Stomach (tissue), 4 donors: ENCODE data around the gene SLC12A7.

Experiments
- POLR2A ChIP-seq, 4 donors: fragments of 450-650 bp; IDR thresholded peaks; one replicate each; pipeline ENCODE4 v1.6.1; 2016; ENCODE audit warnings: antibody characterized with exemption in 4 of 4, control low read depth in 2 of 4, mild to moderate bottlenecking in 1 of 4, moderate library complexity in 1 of 4
- POLR2AphosphoS5 ChIP-seq, 3 donors: sonication (generic); formaldehyde crosslinking; IDR thresholded peaks; one replicate each; pipeline ENCODE4 v1.6.1; 2016; ENCODE audit warnings: antibody characterized with exemption in 3 of 3
- TF ChIP-seq, protein P1 (sequence below), 7 experiments: fragments of 450-650 bp in 4 of 7; fragments of 200-600 bp in 3 of 7; sonication (generic) in 3 of 7; IDR thresholded peaks; one replicate each; pipeline ENCODE4 v1.5.1; 2016 to 2019; ENCODE audit warnings: antibody characterized with exemption in 7 of 7, control low read depth in 2 of 7, mild to moderate bottlenecking in 1 of 7

DNA sequence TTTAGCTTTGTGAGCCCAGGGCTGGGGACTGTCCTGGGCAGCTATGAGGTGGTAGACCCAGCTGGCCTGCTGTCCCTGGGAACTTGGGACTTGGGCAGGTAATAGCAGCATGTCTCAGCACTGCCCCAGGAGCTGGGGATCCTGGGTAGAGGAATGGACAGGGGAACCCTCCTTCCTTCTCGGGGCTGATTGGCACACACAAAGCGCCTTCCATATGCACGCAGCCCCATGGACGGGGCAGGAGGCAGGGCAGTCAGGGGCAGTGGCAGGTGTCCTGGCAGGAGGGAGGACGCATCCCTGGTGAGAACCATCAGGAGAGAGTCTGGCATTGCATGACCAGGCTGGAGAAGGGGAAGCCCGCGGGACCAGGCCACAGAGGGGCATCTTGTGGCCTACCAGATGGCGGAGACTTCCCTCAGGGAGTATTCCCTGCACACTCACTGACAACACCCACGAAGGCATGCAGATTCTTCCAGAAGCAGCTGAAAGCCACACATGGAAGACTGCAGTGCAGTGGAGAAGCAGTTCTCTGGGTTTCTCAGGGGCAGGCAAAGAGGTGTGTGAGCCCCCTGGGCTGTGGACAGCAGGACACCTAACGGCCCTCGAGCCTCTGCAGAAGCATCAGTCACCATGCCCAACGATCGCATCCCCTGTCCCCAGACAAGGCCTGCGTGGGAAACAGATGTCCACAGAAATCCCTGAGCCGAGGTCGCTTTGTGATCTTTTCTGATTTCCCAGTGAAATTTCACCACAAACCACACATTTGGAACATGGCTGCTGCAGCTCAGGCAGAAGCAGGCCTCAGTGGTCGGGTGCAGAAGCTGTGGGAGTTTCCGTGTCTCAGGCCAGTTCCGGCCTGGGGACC, 110.2 kb downstream of the SLC12A7 start:
- TF ChIP-seq POLR2AphosphoS5 (IDR thresholded peaks at IDR 0.05) (no peak), POLR2A (IDR thresholded peaks at IDR 0.05) (no peak)
- TF ChIP-seq, protein P1, sequence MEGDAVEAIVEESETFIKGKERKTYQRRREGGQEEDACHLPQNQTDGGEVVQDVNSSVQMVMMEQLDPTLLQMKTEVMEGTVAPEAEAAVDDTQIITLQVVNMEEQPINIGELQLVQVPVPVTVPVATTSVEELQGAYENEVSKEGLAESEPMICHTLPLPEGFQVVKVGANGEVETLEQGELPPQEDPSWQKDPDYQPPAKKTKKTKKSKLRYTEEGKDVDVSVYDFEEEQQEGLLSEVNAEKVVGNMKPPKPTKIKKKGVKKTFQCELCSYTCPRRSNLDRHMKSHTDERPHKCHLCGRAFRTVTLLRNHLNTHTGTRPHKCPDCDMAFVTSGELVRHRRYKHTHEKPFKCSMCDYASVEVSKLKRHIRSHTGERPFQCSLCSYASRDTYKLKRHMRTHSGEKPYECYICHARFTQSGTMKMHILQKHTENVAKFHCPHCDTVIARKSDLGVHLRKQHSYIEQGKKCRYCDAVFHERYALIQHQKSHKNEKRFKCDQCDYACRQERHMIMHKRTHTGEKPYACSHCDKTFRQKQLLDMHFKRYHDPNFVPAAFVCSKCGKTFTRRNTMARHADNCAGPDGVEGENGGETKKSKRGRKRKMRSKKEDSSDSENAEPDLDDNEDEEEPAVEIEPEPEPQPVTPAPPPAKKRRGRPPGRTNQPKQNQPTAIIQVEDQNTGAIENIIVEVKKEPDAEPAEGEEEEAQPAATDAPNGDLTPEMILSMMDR (IDR thresholded peaks at IDR 0.05): no peak
